Measurements from ENCODE around the gene DYDC1.

The DYDC1 gene

DNA sequence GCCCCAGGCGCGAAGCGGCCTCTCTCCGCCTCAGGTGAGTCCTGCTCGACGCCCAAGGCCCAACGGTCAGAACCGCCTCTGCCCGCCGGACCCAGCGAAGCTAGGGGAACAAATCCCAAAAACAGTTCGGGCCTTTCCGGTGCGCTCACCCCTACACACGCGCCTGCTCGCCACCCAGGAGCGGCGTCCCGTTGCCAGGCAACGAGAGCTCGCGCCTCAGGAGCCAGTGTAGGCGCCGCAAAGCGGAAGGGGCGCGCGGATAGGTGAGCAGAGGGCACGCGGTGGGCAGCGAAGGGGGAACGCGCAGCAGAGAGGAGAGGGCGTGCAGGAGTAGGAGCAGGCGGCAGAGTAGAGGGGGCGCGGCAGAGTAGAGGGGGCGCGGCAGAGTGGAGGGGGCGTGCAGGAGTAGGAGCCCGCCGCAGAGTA lies at the start of gene DYDC1, which contains the start of gene DYDC2:
Gene DYDC1, minus strand, starts transcription at position 193 of the 426 bp plus-strand sequence. CDS start 4,154 bp downstream, outside the sequence.
Gene DYDC2, plus strand, starts transcription at position 219 of the 426 bp plus-strand sequence. CDS start 5,663 bp downstream, outside the sequence.
- TF ChIP-seq, protein P1, sequence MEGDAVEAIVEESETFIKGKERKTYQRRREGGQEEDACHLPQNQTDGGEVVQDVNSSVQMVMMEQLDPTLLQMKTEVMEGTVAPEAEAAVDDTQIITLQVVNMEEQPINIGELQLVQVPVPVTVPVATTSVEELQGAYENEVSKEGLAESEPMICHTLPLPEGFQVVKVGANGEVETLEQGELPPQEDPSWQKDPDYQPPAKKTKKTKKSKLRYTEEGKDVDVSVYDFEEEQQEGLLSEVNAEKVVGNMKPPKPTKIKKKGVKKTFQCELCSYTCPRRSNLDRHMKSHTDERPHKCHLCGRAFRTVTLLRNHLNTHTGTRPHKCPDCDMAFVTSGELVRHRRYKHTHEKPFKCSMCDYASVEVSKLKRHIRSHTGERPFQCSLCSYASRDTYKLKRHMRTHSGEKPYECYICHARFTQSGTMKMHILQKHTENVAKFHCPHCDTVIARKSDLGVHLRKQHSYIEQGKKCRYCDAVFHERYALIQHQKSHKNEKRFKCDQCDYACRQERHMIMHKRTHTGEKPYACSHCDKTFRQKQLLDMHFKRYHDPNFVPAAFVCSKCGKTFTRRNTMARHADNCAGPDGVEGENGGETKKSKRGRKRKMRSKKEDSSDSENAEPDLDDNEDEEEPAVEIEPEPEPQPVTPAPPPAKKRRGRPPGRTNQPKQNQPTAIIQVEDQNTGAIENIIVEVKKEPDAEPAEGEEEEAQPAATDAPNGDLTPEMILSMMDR (IDR thresholded peaks at IDR 0.05; ENCODE audit: low read depth, low read length), result no peak
- DNase-seq (ENCODE audit: extremely low read depth, low read depth), result no peak

DNA sequence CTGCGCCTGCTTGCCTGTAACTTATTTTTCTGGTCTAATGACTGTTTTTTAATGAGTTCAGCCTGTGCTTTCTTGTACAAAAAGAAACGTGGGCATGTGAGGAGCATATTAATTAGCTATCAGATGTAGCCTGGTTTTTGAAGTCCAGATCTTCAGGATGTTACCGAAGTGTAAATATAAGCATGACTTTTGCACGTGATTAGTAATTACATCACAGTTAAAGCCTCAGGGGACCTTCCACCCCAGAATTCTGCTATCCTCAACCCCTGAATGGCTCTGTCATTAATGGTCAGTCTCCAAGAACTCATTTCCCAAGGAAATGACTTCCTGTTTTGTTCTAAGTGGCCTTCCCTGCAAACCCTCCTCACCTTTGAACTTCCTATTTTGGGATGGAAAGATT lies 49.6 kb upstream of the DYDC1 start:
- DNase-seq (ENCODE audit: extremely low read depth, low read depth), result no peak
- TF ChIP-seq, protein P1 (IDR thresholded peaks at IDR 0.05; ENCODE audit: low read depth, low read length), result no peak

DNA sequence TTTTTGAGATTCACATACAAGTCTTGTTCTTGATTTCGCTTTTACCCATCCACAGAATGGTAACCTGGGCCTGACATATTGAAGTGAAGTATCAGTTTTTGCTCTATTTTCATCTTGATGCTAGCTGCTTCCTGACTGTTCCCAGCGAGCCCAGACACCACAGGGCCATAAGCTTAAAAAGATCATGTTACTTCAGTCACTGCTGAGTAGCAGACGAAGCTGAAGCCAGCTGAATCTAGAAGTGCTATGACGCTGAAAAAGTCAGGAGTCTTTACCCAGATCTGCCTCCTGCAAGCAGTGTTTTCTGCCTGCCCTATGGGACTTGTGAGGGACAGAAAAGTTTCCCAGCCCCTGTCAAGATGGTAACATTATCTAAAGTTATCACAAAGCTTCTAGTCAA lies 49.1 kb upstream of the DYDC1 start:
- no peak for DNase-seq (ENCODE audit: extremely low read depth, low read depth)
- TF ChIP-seq, protein P1 (IDR thresholded peaks at IDR 0.05; ENCODE audit: low read depth, low read length), result no peak

DNA sequence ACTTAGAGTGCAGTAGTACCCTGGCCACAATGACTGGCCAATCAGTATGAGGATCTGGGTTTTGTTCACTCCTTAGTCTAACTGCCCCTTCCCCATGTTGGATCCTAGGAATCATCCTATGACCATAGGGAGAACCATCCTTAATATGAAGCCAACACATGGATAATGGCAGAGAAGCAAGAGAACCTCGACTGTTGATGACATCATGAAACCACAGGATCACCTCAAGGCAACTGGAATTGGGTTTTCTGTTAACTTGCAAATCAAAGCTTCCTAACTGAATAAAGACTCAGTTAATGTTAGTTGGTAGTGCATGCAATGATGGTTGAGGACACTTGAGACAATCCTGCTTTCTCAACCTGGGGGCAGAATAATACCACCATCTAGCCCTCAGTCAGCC lies 48.5 kb upstream of the DYDC1 start:
- TF ChIP-seq, protein P1 (IDR thresholded peaks at IDR 0.05; ENCODE audit: low read depth, low read length), result no peak
- no peak for DNase-seq (ENCODE audit: extremely low read depth, low read depth)

DNA sequence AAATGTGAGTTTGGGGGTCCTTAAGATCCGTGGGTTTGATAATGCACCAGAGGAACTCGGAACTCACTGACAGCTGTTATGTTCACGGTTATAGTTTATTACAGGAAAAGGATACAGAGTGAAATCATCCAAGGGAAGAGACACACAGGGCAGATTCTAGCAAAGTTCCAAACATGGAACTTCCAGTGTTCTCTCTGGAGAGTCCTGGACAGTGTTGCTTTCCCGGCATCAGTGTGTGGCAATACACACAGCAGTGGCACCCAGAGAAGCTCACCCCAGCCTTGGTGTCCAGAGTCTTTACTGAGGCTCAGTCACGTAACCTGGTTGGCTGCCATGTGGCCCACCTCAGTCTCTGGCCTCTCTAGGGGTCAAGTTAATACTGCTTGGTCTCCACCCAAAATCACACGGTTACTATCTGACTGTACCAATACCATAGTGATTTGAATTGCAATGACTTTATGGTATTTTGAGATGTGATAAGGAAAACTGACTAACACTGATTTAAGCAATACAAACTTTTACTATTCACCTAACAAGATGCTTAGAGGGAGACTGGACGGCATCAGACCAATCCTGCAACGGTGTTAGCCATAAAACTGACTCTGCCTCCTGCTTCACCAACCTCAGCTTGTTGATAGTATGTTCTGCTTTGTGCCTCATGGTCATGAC lies 43.7 kb upstream of the DYDC1 start:
- DNase-seq (ENCODE audit: extremely low read depth, low read depth), result no peak
- TF ChIP-seq, protein P1 (IDR thresholded peaks at IDR 0.05; ENCODE audit: low read depth, low read length), result no peak

DNA sequence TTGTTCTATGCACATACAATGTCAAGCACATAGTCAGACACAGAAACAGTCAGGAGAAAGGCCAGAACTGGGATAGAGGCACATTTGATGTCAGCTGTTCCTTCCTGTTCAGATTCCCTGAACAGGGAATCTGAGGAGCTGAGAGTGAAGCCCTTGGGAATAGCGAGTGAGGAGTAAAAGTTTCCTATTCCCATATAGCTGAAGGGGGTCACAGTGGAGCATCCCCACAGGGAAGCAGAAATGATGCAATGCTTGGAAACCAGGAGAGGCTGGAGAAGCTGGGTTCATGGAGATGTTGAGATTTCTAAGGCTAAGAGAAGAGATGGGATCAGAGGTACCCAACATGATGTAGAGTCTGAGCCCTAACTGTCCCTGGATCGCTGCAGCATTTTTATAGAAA lies 40.5 kb upstream of the DYDC1 start:
- TF ChIP-seq, protein P1 (IDR thresholded peaks at IDR 0.05; ENCODE audit: low read depth, low read length), result no peak
- no peak for DNase-seq (ENCODE audit: extremely low read depth, low read depth)

DNA sequence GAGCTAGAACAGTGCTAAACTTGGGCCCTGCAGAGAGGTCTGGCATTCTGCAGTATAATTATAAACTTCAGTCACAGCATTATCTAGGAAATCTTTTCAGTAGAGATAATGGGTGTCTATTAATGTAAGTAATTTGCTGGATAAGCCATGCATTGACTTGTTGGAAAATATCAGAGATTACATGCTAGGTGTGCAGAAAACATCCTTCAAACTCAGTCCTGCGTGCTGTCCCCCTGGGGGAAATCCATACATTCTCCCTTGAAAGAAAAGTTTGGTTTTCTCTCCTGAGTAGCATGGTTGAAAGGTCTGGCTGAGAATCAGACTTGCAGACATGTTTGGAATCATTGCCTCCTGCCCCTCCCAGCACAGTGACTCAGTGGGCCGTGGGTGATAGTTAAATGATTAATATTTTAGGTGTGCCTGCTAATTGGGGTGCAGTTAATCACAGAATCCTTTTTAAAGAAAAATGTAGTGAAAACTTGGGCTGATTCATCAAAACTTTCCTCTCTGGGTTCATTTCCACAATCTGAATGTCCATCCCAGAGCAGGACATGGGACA lies 37.9 kb upstream of the DYDC1 start:
- TF ChIP-seq, protein P1 (IDR thresholded peaks at IDR 0.05; ENCODE audit: low read depth, low read length), result no peak
- no peak for DNase-seq (ENCODE audit: extremely low read depth, low read depth)

All from AG09319 (cell line).